ENCODE results near the gene DNAJC5G.
A peak's percentile ranks its signal among the peaks of the same experiment; 100 is the strongest.
"Not testable (repeated sequence)": the region's sequence is repeated elsewhere in the genome, so short reads cannot be mapped to it uniquely, and the experiment has no call there.

DNAJC5G gene

GRCh38 chr2:27255187-27255586 lies 20.0 kb upstream of the DNAJC5G start:
- DNase-seq = no peak

DNA sequence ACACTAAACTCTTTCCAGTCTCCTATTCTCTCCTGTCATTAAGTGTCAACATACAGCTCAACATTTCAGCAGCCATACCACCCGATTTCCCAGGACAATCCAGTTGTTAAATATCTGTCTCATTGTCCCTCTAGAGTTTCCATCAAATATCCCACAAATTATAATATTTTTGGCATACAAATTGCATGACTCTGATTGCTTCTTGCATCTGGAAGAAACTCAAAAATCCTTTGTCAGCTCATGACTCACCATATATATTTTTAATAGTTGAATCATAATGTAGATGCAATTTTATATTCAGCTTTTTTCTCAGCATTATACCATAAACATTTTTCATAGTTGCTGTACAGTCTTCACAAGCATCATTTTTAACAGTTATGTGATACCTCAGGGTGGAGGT lies 19.6 kb upstream of the DNAJC5G start:
- DNase-seq = no peak

DNA sequence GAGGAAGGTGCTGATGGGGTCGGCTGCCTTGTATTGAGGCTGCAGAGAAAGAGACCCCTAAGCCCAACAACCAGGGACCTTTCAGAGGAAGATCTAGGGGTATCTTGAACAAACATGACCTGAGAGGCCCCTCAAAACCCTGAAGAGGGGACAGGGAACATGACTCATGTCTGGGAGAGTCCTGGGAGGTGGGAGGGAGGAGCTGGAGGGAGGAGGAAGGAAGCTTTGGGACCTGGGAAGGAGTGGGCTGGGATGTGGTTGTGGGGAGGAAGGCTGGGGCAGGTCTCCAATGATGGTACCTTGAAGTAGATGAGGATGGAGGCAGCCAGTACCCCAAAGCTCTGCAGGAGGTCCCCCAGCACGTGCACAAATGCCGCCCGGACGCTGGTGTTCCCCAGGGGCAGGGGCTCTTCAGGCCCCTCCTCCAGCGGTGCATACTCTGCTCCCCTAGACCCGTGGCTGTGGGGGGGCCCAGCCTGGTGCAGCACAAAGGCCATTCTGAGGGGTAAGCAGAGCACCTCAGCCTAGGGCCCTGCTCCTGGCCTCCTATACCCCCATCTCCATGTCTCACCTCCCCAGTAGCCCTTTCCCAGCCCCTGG lies 18.3 kb upstream of the DNAJC5G start:
- no peak for DNase-seq

GRCh38 chr2:27258051-27258450 lies 17.2 kb upstream of the DNAJC5G start:
- no peak for DNase-seq

DNA sequence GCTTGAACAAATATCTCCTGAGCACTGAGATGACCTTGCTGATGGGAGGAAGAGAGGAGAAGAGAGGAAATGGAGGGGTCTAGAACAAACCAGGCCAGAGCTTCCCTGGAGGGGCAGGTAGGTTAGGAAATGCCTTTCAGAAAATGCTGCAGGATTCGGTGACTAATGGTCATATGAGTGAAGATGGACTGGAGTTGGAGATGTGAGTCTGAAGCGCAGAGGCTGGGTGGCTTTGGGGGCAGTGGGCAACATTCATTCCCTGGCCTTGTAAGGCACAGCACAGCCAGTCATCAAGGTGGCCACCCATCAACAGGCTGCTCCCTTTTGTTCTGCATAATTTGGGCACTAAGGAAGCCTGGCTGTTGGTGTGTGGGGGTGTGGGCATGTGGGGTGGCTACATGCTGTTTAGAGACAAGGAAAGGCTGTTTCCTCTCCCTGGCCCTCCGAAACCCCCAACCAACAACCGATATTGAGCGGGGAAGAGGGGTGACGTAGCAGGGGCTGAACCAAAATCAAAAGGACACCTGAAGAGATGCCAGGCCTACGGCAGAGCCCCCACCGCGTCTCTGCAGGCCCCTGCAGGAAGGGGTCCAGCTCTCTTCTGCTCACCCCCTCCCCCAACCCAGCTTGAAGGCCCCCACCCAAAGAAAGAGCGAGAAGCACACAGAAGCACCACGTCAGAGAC lies 13.8 kb upstream of the DNAJC5G start:
- DNase-seq = no peak

- no peak for DNase-seq
Measured at GRCh38 chr2:27261926-27262298, 13.3 kb upstream of the DNAJC5G start.

- no peak for DNase-seq
Measured at GRCh38 chr2:27262379-27263286, 12.6 kb upstream of the DNAJC5G start, which contains the start of gene SLC30A3. TSS of gene SLC30A3 (minus strand) at chr2:27263047. CDS start at chr2:27262906, 141 bp downstream.

GRCh38 chr2:27263287-27264252 lies 11.7 kb upstream of the DNAJC5G start:
- no peak for DNase-seq

- DNase-seq = no peak
Measured at GRCh38 chr2:27264253-27264752, 10.9 kb upstream of the DNAJC5G start.

- peak; percentile 55 for DNase-seq
Measured at GRCh38 chr2:27264753-27265535, 10.3 kb upstream of the DNAJC5G start.

DNA sequence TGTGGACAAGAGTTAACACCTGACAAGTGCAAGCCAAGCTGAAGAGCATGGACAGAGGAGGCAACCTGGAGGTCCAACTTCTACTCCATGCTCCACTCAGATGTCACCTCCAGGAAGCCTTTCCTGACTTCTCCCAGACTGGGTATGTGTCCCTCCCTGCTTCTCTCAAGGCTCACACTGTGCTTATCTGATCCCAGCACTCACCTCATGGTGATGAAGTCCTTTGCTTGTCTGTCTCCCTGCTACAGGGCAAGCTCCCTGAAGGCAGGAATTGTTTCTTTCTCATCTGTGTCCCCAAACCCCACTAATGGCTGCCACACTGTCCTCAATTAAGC lies 9.7 kb upstream of the DNAJC5G start:
- DNase-seq = no peak

DNA sequence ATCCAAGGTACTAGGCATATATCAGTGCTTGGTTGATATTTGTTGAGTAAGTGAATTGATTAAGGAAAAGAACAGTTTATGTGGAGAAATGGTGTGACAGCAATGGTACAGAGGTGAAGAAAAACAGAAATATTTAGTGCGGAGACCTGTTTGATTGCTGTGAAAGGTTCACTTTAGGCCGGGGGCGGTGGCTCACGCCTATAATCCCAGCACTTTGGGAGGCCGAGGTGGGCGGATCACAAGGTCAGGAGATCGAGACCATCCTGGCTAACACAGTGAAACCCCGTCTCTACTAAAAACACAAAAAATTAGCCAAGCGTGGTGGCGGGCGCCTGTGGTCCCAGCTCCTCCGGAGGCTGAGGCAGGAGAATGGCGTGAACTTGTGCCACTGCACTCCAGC lies 6.9 kb upstream of the DNAJC5G start:
- not testable (repeated sequence) for DNase-seq

DNA sequence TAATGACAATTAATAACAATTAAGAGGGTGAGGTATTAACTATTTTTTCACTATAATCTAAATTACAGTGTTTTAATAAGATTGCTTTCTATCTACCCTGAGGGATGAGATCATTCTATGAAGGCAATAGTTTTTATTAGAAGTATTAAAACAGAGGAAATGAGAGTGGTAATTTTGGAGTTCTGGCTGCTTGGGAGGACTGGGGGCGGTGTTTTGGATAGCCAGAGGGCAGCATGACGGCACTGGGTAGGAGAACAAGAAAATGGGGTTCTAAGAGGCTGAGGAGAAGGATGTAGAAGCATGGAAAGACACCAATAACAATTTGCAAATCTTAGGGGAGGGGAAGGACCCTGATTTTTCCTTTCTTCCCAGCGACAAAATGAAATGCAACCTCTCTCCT lies 5.1 kb upstream of the DNAJC5G start:
- DNase-seq = no peak

DNA sequence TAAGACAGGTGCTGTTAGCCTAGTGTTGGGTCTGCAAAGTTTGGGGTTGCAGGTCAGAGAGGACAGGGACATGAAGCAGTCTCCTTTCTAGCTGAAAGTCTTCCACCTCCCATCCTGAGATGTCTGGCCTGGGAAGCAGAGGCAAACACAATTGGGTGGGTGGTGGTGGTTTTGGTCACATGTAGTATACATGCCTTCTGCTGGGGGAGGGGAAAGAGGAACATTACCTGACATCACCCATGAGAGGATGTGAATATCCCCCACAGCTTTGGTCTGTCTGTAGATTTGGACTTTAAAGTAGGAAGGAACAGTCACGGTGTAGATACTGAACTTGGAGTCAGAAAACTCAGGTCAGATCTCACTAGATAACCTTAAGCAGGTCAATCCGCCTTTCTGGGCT lies 4.6 kb upstream of the DNAJC5G start:
- DNase-seq = no peak

GRCh38 chr2:27271631-27272340 lies 3.4 kb upstream of the DNAJC5G start:
- DNase-seq = no peak

DNA sequence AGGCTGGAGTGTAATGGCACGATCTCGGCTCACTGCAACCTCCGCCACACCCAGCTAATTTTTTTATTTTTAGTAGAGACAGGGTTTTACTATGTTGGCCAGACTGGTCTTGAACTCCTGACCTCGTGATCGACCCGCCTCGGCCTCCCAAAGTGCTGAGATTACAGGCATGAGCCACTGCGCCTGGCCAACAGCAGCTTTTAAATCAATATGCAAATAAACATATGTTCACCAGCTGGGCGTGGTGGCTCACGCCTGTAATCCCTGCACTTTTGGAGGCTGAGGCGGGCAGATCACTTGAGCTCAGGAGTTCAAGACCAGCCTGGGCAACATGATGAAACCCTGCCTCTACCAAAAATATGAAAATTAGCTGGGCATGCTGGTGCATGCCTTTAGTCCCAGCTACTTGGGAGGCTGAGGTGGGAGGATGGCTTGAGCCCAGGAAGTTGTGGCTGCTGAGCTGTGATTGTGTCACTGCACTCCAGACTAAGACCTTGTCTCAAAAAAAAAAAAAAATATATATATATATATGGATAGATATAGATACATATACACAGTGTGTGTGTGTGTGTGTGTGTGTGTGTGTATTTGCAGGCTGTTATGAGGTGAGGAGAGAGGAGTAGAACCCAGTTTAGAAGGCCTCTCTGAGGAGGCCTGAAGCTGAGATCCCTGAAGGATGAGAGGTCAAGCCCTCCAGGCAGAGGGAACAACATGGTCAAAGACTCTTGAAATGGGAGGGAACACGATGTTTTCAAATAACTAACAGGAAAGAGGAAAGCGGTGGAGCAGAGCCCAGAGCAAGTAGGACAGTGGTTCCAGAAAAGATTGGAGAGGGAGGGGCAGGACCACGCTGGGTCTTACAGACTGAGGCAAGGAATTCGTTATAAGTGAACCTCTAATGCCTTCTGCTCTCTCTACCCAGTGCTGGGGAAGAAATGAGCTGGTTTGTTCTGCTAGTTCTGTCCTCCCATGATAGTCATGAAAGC lies 2.4 kb upstream of the DNAJC5G start:
- not testable (repeated sequence) for DNase-seq

DNA sequence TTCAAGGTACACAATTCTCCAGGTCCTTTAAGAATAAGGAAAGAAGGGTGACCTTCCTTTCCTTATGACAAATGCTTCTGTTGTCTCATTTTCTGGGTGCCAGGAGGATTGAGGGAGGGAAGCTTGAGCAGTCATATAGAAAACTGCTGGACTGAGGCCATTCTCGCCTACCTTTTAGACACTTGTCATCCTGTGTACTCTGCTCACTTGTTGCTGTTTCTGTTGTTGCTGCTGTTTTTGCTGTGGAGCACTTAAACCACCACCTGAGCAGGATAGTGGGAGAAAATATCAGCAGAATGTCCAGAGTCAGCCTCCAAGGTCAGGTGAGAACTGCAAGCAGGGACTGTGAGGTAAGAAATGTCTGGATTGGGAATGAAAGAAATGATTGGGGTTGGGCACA lies 2.8 kb downstream of the DNAJC5G start:
- no peak for DNase-seq

GRCh38 chr2:27280826-27281225 lies 5.6 kb downstream of the DNAJC5G start:
- DNase-seq = no peak

DNA sequence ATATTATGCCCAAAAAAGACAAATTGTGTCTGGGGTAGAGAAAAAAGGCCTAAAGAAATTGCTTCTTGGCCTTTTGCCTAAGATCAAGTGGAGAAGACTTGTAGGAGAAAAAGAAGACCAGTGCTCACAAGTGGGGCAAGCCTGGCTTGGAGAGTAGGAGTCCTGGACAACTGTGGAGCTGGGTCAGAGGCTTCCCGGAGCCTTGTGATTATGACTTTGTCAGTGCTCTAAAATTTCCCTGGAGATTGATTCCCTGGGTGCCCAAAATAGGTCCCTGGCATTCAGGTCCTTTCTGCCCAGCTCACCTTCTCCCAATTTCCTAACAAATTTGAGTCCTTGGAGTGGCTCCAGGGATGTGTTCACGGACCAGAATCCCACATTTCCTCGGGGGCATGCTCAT lies 6.2 kb downstream of the DNAJC5G start:
- DNase-seq = no peak
